NOMO-1 treated with DMSO at 0.1 percent for 48 hours (cell line): ENCODE data around the gene CACNA1C.
"Not testable (repeated sequence)": the region's sequence is repeated elsewhere in the genome, so short reads cannot be mapped to it uniquely, and the experiment has no call there.

Source experiments
- DNase-seq: peaks from one replicate; lab custom pipeline; 2025; ENCODE audit not compliant: unreplicated experiment; lab: John Stamatoyannopoulos, UW

The CACNA1C gene

GRCh38 chr12:2678426-2678825 is 625.6 kb downstream of the CACNA1C start:
- no peak for DNase-seq

- DNase-seq: no peak
Measured at GRCh38 chr12:2679068-2679815, 626.5 kb downstream of the CACNA1C start.

GRCh38 chr12:2679816-2680675 is 627.3 kb downstream of the CACNA1C start:
- DNase-seq: no peak

- DNase-seq: no peak
Measured at GRCh38 chr12:2680676-2681039, 627.9 kb downstream of the CACNA1C start.

- no peak for DNase-seq
Measured at GRCh38 chr12:2681450-2682205, 628.8 kb downstream of the CACNA1C start.

- DNase-seq: peak; percentile 65
Measured at GRCh38 chr12:2682296-2683251, 629.8 kb downstream of the CACNA1C start.

GRCh38 chr12:2683283-2684025 is 630.7 kb downstream of the CACNA1C start:
- DNase-seq: no peak

GRCh38 chr12:2684026-2684325 is 631.2 kb downstream of the CACNA1C start:
- not testable (repeated sequence) for DNase-seq

GRCh38 chr12:2685620-2686279 is 633.0 kb downstream of the CACNA1C start:
- not testable (repeated sequence) for DNase-seq

- DNase-seq: no peak
Measured at GRCh38 chr12:2686280-2686646, 633.5 kb downstream of the CACNA1C start.

- DNase-seq: no peak
Measured at GRCh38 chr12:2687058-2687457, 634.3 kb downstream of the CACNA1C start.

- no peak for DNase-seq
Measured at GRCh38 chr12:2687726-2688125, 634.9 kb downstream of the CACNA1C start.

GRCh38 chr12:2688381-2688931 is 635.7 kb downstream of the CACNA1C start:
- DNase-seq: no peak

- DNase-seq: no peak
Measured at GRCh38 chr12:2689393-2689792, 636.6 kb downstream of the CACNA1C start.

- no peak for DNase-seq
Measured at GRCh38 chr12:2689879-2690278, 637.1 kb downstream of the CACNA1C start.

- no peak for DNase-seq
Measured at GRCh38 chr12:2690348-2691005, 637.7 kb downstream of the CACNA1C start.

GRCh38 chr12:2691006-2691344 is 638.2 kb downstream of the CACNA1C start:
- peak; percentile 42 for DNase-seq

GRCh38 chr12:2691345-2692071 is 638.7 kb downstream of the CACNA1C start:
- peak; percentile 13 for DNase-seq
